Measurements from ENCODE around the gene ZBTB1. TPM values are rescaled to one million over a fixed set of nuclear protein-coding genes. Genes with fewer than 3 reads are reported as not detected.

Gene ZBTB1
- total and polyA plus RNA-seq, 10 of the 15 experiments (the other 5 are each of a cell fraction or from before 2014, with no cell fraction given): 12.3 to 127 (median 40.0) TPM

DNA sequence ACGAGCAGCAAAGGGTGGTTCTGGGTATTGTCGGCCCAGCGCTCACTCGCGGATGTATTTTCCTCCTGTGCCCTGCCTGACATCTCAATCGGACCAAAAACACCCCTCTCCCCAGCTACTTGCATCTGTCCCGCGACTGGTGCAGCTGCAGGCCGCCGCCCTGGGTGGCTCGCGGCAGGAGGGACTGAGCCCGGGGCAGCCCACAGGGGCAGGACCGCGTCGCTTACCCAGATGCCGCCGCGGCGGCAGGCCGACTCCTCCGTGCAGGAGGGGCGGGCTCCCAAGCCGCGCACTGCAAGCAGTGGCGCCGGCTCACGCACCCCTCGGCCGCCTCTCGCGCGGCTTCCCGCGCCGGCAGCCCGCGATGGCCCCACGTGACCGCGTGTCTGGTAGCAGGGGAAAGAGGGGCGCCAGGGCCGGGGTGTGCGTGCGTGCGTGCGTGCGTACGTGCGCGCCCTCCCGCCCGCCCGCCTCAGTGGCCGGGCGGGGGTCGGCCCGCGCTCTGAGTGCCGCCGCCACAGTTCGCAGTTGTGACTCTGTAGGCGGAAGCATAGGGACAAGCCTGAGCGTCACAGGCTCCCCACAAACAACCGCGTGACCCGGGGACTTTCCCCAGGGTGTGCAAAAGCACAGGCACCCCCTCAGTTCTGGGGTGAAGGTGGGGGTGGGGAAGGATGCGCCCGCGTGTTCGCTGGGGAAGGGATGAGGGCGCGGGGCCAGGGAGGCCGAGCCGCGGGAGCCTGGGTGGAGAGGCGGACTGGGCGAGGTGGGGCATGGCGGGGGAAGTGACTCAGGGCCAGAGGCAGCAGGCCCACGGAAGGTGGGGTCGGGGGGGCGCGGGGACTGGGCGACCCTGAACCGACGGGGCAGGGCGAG is 898 bp upstream of the ZBTB1 start, which contains the start of gene ZBTB25 (continued):
- peak; percentile 52 to 57; a peak in 2 of 3 replicates for TF ChIP-seq EGR1 (IDR thresholded peaks at IDR 0.05; ENCODE audit: borderline replicate concordance in 1 of 2, low read depth in 2 of 2, low read length in 2 of 2)
- TF ChIP-seq HDGF (IDR thresholded peaks at IDR 0.05): no peak; the same call in none of the 2 replicates
- TF ChIP-seq ZNF217 (IDR thresholded peaks at IDR 0.05): no peak
- no peak for TF ChIP-seq HDAC2 (IDR thresholded peaks at IDR 0.05)
- TF ChIP-seq YBX1 (IDR thresholded peaks at IDR 0.05): no peak
- peak; percentile 85 for TF ChIP-seq POLR2A (IDR thresholded peaks at IDR 0.05; ENCODE audit: low read depth, low read length)
- TF ChIP-seq NFYA (IDR thresholded peaks at IDR 0.05; ENCODE audit: borderline replicate concordance, low read depth, low read length): no peak
- 0 out of 2 replicates have a peak, but pooled peaks have one; percentile 21 for TF ChIP-seq GATAD2B (conservative IDR thresholded peaks at IDR 0.05; ENCODE audit: low read depth)
- no peak for TF ChIP-seq NR2C2 (IDR thresholded peaks at IDR 0.05; ENCODE audit: borderline replicate concordance, control insufficient read depth, insufficient read length, low read depth)
- TF ChIP-seq MYB (IDR thresholded peaks at IDR 0.05; ENCODE audit: borderline replicate concordance, low read depth, low read length): 0 out of 2 replicates have a peak, but pooled peaks have one; percentile 22
- TF ChIP-seq NR2C1 (IDR thresholded peaks at IDR 0.05): 0 out of 2 replicates have a peak, but pooled peaks have one; percentile 18
- TF ChIP-seq, protein P1, sequence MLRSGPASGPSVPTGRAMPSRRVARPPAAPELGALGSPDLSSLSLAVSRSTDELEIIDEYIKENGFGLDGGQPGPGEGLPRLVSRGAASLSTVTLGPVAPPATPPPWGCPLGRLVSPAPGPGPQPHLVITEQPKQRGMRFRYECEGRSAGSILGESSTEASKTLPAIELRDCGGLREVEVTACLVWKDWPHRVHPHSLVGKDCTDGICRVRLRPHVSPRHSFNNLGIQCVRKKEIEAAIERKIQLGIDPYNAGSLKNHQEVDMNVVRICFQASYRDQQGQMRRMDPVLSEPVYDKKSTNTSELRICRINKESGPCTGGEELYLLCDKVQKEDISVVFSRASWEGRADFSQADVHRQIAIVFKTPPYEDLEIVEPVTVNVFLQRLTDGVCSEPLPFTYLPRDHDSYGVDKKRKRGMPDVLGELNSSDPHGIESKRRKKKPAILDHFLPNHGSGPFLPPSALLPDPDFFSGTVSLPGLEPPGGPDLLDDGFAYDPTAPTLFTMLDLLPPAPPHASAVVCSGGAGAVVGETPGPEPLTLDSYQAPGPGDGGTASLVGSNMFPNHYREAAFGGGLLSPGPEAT (IDR thresholded peaks at IDR 0.05; ENCODE audit: low read depth): peak; percentile 79
- no peak for TF ChIP-seq TCF7 (IDR thresholded peaks at IDR 0.05; ENCODE audit: borderline replicate concordance)
- TF ChIP-seq BHLHE40 (IDR thresholded peaks at IDR 0.05; ENCODE audit: borderline replicate concordance in 1 of 2, low read depth in 2 of 2, low read length in 1 of 2): peak; percentile 73 to 96
- TF ChIP-seq ZNF24 (IDR thresholded peaks at IDR 0.05): no peak
- no peak for TF ChIP-seq SPI1 (IDR thresholded peaks at IDR 0.05; ENCODE audit: borderline replicate concordance, insufficient read depth, low read depth, low read length)
- peak; percentile 81 for TF ChIP-seq MYC (IDR thresholded peaks at IDR 0.05; ENCODE audit: insufficient read depth, insufficient read length, insufficient replicate concordance, low read length, severe bottlenecking)
- TF ChIP-seq PKNOX1 (IDR thresholded peaks at IDR 0.05): no peak; the same call in 1 of the 2 replicates
- TF ChIP-seq IKZF1 (conservative IDR thresholded peaks at IDR 0.05): no peak; the same call in none of the 2 replicates
- TF ChIP-seq SRF (IDR thresholded peaks at IDR 0.05; ENCODE audit: low read depth in 2 of 2, low read length in 2 of 2): 0 out of 4 replicates have a peak, but pooled peaks of 1 of the 2 experiments have one; percentile 4
- TF ChIP-seq ZNF207 (IDR thresholded peaks at IDR 0.05; ENCODE audit: borderline replicate concordance): peak; percentile 88; the same call in 1 of the 2 replicates
- 0 out of 2 replicates have a peak, but pooled peaks have one; percentile 54 for TF ChIP-seq MEF2A (IDR thresholded peaks at IDR 0.05; ENCODE audit: insufficient read depth, low read depth, low read length)
- TF ChIP-seq NR2F1 (conservative IDR thresholded peaks at IDR 0.05): peak; percentile 18; the same call in 1 of the 2 replicates
- peak; percentile 45; the same call in 1 of the 2 replicates for TF ChIP-seq YY1 (IDR thresholded peaks at IDR 0.05; ENCODE audit: low read depth, low read length)
- TF ChIP-seq RELA (IDR thresholded peaks at IDR 0.05; ENCODE audit: borderline replicate concordance, partially characterized antibody): peak; percentile 98
- no peak for TF ChIP-seq CBX3 (IDR thresholded peaks at IDR 0.05; ENCODE audit: borderline replicate concordance, low read depth)
- TF ChIP-seq ATF7 (IDR thresholded peaks at IDR 0.05; ENCODE audit: low read depth): no peak
- TF ChIP-seq SMAD1 (IDR thresholded peaks at IDR 0.05; ENCODE audit: low read depth, partially characterized antibody): peak; percentile 8

Data from GM12878 (cell line).